GM10248 (cell line): ENCODE results near the gene C13orf42.

ENCODE experiments used
- CTCF ChIA-PET: fragments of 300-600 bp; sonication (Branson Sonifier 250); formaldehyde crosslinking; extraction: SDS; loops from one replicate; lab custom pipeline; 2021; ENCODE audit warnings: antibody characterized with exemption; lab: Yijun Ruan, JAX
- POLR2A ChIA-PET: fragments of 350-650 bp; sonication (Branson Sonifier 250); formaldehyde crosslinking; extraction: SDS; loops from one replicate; lab custom pipeline; 2020; ENCODE audit warnings: antibody characterized with exemption; lab: Yijun Ruan, JAX
- DNase-seq: peaks from one replicate; pipeline ENCODE4 v3.0.0; 2012; ENCODE audit errors: extremely low spot score
- CTCF ChIP-seq: IDR thresholded peaks from 2 replicates; pipeline ENCODE4 v1.5.1; 2012; ENCODE audit warnings: mild to moderate bottlenecking, low read depth; ENCODE audit errors: extremely low read depth, missing control alignments, control extremely low read depth

Gene C13orf42

DNA sequence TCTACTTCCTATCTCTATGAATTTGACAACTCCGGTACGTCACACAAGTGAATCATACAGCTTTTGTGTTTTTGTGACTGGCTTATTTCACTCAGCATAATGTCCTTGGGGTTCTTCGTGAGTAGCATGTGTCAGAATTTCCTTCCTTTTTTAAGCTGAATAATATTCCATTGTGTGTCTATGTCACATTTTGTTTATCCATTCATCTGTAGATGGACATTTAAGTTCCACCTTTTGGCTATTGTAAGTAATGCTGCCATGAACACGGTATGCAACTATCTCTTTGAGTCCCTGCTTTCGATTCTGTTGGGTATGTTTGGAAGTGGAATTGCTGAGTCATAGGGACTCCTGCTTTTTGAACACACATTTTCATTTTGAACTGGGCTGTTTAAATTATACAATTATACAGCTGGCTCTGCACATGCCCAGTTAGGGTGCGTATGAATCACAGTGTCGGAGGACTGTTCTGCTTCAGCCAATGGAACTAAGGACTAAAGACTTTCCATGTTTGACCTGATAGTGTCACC is 43.0 kb upstream of the C13orf42 start:
- TF ChIP-seq CTCF, result no peak
- ChIA-PET CTCF (interaction anchor here (1.3 to 2.4 kb wide), 2 partner anchors 28 to 132 kb away, joined by 8 read pairs; no protein-coding TSS in a partner anchor), POLR2A (no interaction called here)
- DNase-seq, result no peak

DNA sequence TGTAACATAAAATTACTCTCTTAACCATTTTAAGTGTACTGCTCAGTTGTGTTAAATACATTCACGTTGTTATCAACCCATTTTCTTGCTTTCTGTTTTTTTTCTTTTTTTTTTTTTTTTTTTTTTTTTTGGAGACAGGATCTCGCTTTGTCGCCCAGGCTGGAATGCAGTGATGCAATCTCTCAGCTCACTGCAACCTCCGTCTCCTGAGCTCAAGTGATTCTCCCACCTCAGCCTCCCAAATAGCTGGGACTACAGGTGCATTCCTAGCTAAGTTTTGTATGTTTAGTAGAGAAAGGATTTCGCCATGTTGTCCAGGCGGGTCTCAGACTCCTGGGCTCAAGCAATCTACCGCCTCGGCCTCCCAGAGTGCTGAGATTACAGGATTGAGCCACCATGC is 42.5 kb upstream of the C13orf42 start:
- POLR2A ChIA-PET, result no interaction called here
- TF ChIP-seq CTCF, result no peak
- CTCF ChIA-PET, result interaction anchor here (2.4 kb wide), 1 partner anchor 27 kb away, joined by 8 read pairs; no protein-coding TSS in a partner anchor
- DNase-seq, result no peak

GRCh38 chr13:51152701-51153100 is 41.6 kb upstream of the C13orf42 start:
- ChIA-PET POLR2A (no interaction called here), CTCF (interaction anchor here (1.9 to 2.7 kb wide), 3 partner anchors 28 to 645 kb away, joined by 6 to 11 read pairs (median 10); no protein-coding TSS in a partner anchor)
- no peak for TF ChIP-seq CTCF
- no peak for DNase-seq

GRCh38 chr13:51151463-51151862 is 40.4 kb upstream of the C13orf42 start:
- ChIA-PET CTCF (interaction anchor here (1.9 to 2.7 kb wide), 3 partner anchors 27 to 646 kb away, joined by 6 to 11 read pairs (median 10); no protein-coding TSS in a partner anchor), POLR2A (no interaction called here)
- no peak for TF ChIP-seq CTCF
- DNase-seq, result no peak

DNA sequence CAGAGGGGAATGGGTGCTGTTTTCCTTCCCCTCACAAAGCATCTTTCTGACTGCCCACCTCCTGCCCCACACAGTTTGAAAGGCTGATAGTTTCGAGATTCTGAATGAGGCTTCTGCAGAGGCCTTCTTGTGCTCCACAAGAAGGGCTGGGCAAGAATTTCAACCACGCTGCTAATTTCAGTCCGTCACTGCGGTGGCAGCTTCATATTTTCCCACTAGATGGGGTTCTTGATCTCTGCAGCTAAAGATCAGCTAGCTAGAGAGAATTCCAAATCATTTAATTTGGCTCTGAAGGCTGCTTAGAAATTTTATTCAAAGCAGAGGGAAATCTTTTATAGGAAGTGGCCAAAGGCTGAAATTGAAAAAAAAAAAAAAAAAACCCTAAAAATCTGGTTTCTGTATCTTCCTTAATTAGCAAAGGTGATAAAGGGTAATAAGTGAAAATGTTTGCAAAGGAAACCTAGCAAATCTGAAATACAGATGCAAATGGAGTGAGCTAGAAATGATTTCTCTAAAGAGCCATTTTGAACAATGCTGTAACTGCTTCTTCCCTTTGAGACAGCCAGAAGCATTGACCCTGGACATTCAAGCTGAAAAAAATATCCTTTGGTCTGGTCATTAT is 38.0 kb upstream of the C13orf42 start:
- ChIA-PET POLR2A (no interaction called here), CTCF (interaction anchor here (1.0 to 1.7 kb wide), 2 partner anchors 24 to 648 kb away, joined by 4 to 7 read pairs; no protein-coding TSS in a partner anchor)
- TF ChIP-seq CTCF, result peak; percentile 31
- no peak for DNase-seq

DNA sequence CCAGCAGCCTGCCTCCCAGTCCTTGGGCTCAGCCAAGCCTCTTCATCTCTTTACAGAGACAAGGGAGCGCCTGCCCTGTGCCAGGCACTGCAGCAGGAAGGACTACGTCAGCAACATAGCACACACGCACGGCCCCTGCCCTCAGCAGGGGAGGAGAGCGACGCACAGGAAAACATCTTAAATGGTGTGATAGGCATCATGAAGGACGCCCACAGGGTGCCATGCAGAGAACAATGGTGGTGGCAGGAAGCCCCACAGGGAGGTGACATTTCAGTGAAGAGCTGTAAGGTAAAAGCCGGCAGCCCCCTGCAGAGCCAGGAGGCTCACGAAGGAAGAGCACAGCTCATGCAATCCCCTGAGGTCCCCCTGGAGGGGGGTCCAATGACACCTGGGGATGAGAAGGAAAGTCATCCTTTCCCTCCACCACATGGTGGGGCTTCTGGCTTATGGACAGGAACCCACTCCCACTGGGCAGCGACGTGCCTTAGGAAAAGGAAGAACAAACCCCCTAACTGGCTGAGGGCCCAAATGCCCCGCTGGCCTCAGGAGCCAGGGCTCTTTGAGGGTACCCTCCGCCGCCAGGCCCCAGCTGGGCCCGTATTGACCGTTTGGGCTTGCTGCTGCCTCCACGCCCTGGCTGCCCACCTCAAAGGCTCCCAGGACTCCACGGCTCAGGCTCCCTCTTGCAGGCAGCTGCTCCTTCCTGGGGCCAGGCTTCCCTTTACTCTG is 37.3 kb upstream of the C13orf42 start:
- no peak for TF ChIP-seq CTCF
- DNase-seq, result no peak
- ChIA-PET CTCF (interaction anchor here (1.7 kb wide), 1 partner anchor 23 kb away, joined by 7 read pairs; no protein-coding TSS in a partner anchor), POLR2A (no interaction called here)
